ENCODE measurements around the gene ARSG. TPM values are rescaled to one million over a fixed set of nuclear protein-coding genes. Genes with fewer than 3 reads are reported as not detected.

Gene ARSG
- total and polyA plus RNA-seq, 2 of the 4 experiments (the other 2 are of a cell fraction) = 2.9 to 3.0 TPM

DNA sequence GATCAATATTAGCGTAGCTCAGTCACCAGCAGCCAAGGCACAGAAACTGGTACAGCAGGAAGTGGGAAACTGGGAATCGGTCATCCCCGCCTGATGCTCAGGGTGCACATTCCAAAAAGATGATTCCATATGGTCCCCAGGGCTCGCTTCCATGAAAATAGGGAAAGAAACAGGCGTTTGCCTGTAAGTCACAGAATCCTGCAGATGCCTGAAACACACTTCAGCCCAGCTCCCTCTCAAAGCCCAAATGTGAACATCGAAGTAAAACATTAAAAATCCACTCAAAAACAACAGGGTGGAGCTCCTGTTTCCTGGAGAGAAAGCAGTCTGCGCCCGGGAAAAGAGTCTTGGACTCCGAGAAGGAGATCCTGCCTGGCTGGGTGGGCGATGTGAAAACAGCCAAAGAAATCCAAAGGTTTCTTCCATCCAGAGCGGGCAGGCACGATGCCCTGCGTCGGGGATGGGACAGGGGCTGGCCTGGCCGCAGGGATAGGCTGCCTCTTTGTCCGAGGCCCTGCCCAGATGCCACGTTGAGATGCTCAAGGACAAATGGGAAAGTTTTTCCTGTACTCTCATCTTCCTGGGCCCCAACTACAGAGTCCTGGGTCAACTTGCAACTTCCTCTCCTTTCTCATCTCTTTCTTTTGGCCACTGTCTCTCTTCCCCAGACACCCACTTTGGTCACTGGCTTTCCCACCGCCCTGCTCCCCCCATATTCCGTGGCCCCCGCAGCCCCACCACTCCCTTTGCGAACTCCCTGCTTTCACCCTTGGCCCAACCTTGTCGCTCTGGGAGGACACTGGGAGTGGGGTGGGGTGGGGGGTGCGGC lies 165.3 kb downstream of the ARSG start:
- Histone ChIP-seq H4K20me1 (ENCODE audit: insufficient read depth, low read length) (peaks cover 29% of the 10 kb centered on the region; the same call in 1 of the 2 replicates), H2BK20ac (ENCODE audit: low read depth, low read length) (peak overlapping the region; percentile 10; the same call in 1 of the 2 replicates), H2AFZ (replicated peaks; ENCODE audit: low read length, poor library complexity) (peak overlapping the region; percentile 89), H3K27ac (ENCODE audit: insufficient read depth, low read length) (peak overlapping the region; percentile 86), H3K14ac (replicated peaks; ENCODE audit: low read depth, low read length) (peak overlapping the region; percentile 72), H3K23ac (ENCODE audit: low read depth, low read length) (peak overlapping the region; percentile 56; the same call in 1 of the 2 replicates), H2BK5ac (ENCODE audit: low read depth, low read length, poor library complexity, severe bottlenecking) (peak overlapping the region; percentile 83), H4K5ac (ENCODE audit: low read depth, low read length) (peak overlapping the region; percentile 55), H3K9me3 (ENCODE audit: control insufficient read depth, insufficient read depth, low read length) (no peaks in the 10 kb centered on the region), H3K9me1 (ENCODE audit: insufficient read depth, low read length) (no peaks in the 10 kb centered on the region), H4K8ac (ENCODE audit: low read depth in 2 of 2, low read length in 2 of 2) (peak overlapping the region; percentile 61 to 84; a peak in 3 of 4 replicates), H3K79me1 (ENCODE audit: low read depth in 1 of 2, low read length in 2 of 2) (peaks cover 8 to 39% of the 10 kb centered on the region in 2 experiments; a peak in 2 of 4 replicates), H2BK120ac (ENCODE audit: low read depth, low read length) (peak overlapping the region; percentile 38; the same call in 1 of the 2 replicates), H3K36me3 (ENCODE audit: control insufficient read depth, insufficient read depth, low read length) (peaks cover 3% of the 10 kb centered on the region), H2BK15ac (ENCODE audit: low read depth, low read length) (peak overlapping the region; percentile 21; the same call in 1 of the 3 replicates), H3K56ac (ENCODE audit: extremely low read depth, insufficient read depth, low read length) (peak overlapping the region; percentile 83), H3K4me3 (ENCODE audit: insufficient read depth, low read depth, low read length) (peak overlapping the region; percentile 88), H3K4me1 (ENCODE audit: control insufficient read depth, insufficient read depth, low read length) (peaks cover 2% of the 10 kb centered on the region; the same call in 1 of the 2 replicates), H4K91ac (ENCODE audit: insufficient read depth, low read depth, low read length) (peak overlapping the region; percentile 68), H3K9ac (ENCODE audit: low read depth, low read length) (peak overlapping the region; percentile 83), H3K4me2 (ENCODE audit: low read depth, low read length) (peak overlapping the region; percentile 93), H2AK9ac (replicated peaks; ENCODE audit: low read depth, low read length, poor library complexity) (peak overlapping the region; percentile 95), H3K18ac (ENCODE audit: low read depth, low read length) (peak overlapping the region; percentile 62), H2AK5ac (ENCODE audit: low read depth, low read length) (peak overlapping the region; percentile 84), H3K27me3 (ENCODE audit: control insufficient read depth, insufficient read depth, low read length) (peaks cover under 1% of the 10 kb centered on the region; the same call in 1 of the 2 replicates), H3K4ac (ENCODE audit: low read depth, low read length) (peak overlapping the region; percentile 90)
- CTCF ChIA-PET = interaction anchor here (1.9 to 2.5 kb wide), 2 partner anchors 21 to 57 kb away, joined by 6 to 15 read pairs; no protein-coding TSS in a partner anchor
- peak; percentile 68 for ATAC-seq (ENCODE audit: low read depth)
- WGBS, 2 experiments (ENCODE audit: extremely low coverage in 2 of 2, insufficient read length in 1 of 2) = 0% methylated on average over 5 of the region's 23 CpGs; no CpG with 5 or more reads in 1 of the 2 experiments
- DNase-seq = peak; percentile 90
- dilution Hi-C loops (cut with HindIII; ENCODE audit: low sequenced_read_pairs, unreplicated experiment) (no loop called here), intact Hi-C loops (cut with micrococcal nuclease) (loop anchor here (1.0 to 5.0 kb wide), 2 partner anchors 74 to 193 kb away; no protein-coding TSS in a partner anchor), in situ Hi-C loops (cut with MboI; ENCODE audit: low sequenced_read_pairs) (loop anchor here (25.0 kb wide), 1 partner anchor 494 kb away; no protein-coding TSS in a partner anchor)
- no TSS peak for BruUV-seq (replicated peaks)
- TF ChIP-seq MAZ (IDR thresholded peaks at IDR 0.05; ENCODE audit: borderline replicate concordance, low read depth, low read length) (0 out of 2 replicates have a peak, but pooled peaks have one; percentile 27), MXI1 (IDR thresholded peaks at IDR 0.05; ENCODE audit: borderline replicate concordance, low read depth, low read length) (0 out of 2 replicates have a peak, but pooled peaks have one; percentile 30), POLR2A (IDR thresholded peaks at IDR 0.05; ENCODE audit: low read depth, low read length) (peak; percentile 63; the same call in 1 of the 2 replicates)
- TF ChIP-seq, protein P1, sequence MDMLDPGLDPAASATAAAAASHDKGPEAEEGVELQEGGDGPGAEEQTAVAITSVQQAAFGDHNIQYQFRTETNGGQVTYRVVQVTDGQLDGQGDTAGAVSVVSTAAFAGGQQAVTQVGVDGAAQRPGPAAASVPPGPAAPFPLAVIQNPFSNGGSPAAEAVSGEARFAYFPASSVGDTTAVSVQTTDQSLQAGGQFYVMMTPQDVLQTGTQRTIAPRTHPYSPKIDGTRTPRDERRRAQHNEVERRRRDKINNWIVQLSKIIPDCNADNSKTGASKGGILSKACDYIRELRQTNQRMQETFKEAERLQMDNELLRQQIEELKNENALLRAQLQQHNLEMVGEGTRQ (IDR thresholded peaks at IDR 0.05; ENCODE audit: low read depth, low read length) = no peak
- POLR2A ChIA-PET (ENCODE audit: unreplicated experiment) = interaction anchor here (0.5 kb wide), 1 partner anchor 1479 kb away, joined by 5 read pairs; no protein-coding TSS in a partner anchor

All from IMR-90 (cell line).